H4 (cell line): ENCODE data around the gene CDC42EP2. TPM values are rescaled to one million over a fixed set of nuclear protein-coding genes. Genes with fewer than 3 reads are reported as not detected.

ENCODE experiments used
- DNase-seq: peaks from one replicate; pipeline ENCODE4 v3.0.0-alpha.2; 2015; ENCODE audit warnings: low spot score
- total RNA-seq: library from RNA; depleted of rRNA; stranded (reverse); fragments of >200 nt; shearing (Covaris generic); gene quantifications from 2 replicates; pipeline ENCODE4 v1.2.3, GENCODE V29; 2014; rRNA removed

Gene CDC42EP2, protein sequence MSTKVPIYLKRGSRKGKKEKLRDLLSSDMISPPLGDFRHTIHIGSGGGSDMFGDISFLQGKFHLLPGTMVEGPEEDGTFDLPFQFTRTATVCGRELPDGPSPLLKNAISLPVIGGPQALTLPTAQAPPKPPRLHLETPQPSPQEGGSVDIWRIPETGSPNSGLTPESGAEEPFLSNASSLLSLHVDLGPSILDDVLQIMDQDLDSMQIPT
- 1.9 and 2.5 TPM in 2 replicates for total RNA-seq

- peak; percentile 45 for DNase-seq
Measured at GRCh38 chr11:65314501-65315203, at the start of gene CDC42EP2. TSS of gene CDC42EP2 (plus strand) at chr11:65314866. CDS start at chr11:65320899, 6,033 bp downstream.

- DNase-seq, result no peak
Measured at GRCh38 chr11:65266210-65266609, 48.5 kb upstream of the CDC42EP2 start.

DNA sequence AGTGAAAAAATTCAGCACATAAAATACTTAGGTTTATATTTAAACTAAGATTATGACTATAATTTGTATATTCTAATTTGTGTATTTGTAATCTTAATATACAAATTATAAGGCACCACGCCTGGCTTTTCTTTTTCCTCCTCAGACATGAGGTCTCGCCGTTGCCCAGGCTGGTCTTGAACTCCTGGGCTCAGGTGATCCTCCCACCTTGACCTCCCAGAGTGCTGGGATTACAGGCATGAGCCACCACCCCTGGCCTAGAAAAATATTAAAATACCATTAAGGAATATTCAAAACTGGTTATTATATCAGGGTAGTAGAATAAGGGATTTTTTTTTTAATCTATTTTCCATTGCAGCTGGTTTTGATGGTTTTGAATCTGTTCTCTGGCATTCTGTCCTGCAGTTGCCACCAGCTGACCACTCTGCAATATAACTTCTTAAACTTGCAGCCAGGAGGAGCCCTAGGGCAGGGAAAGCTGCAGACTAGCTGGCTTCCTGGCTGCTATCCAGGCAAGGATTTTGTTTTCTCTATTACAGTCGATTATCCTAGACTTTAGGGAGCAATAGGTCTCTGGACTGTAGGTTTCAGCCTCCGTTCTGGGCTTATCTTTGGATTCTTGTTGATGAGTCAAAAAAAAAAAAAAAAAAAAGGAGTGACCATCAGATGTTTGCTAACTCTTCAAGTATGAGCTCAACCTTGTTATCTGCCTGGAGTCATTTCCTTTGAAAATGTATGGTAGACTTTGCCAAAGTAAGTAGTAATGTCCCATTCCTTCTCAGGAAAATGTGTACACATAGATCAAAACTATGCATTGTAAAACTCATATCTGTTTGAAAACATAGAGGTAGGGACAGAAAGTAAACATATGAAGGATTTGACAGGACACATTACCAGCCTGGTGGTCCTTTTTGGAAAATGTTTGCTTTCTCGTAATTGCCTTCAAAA is 39.7 kb upstream of the CDC42EP2 start:
- peak; percentile 63 for DNase-seq

DNA sequence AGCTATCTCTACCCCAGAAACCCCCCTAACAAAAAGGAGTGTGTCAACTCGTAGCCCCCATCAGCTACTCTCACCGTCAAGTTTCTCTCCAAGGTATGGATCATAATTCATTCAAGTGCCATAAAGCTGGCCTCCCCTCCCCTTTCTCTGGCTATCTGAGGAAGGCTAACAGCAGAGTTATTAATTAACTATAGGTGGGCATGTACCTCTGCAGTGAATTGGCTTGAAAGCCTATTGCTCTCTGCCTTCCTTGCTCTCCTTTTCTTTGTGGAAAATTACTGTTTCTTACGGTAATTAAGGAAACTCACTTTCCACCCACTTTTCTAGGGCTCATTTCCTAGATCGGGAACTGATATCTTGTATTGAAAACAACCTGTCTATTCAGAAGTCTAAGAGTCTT is 38.8 kb upstream of the CDC42EP2 start:
- DNase-seq, result no peak

DNA sequence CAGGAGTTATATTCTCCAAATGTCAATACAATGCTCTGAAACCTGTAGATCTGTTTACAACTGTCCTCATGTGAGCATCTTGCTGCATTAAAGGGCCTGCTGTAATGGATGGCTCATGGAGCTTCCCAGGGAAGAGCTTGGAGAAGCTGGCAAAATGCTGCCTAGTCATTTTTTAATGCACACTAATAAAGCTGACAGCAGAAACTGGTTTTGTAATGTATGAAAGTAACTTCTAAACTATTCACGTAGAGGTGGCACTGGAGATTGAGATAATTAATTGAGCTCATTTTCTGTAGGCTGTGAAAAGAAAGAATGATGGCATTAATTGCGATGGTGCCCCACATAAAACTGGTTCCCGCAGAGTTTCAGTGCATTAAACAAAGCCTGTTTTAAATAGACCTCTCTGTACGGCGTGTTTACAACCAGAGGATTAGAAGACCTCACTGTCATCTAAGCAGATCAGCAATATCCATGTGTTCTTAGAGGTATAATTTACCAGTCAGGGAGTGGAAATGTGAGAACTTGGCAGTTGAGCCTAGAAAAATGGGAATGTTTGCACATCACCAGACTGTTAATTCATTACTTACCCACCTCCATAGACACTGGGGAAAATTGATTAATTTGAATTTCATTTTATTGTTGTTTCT is 36.9 kb upstream of the CDC42EP2 start:
- no peak for DNase-seq

GRCh38 chr11:65278356-65278755 is 36.3 kb upstream of the CDC42EP2 start:
- no peak for DNase-seq

DNA sequence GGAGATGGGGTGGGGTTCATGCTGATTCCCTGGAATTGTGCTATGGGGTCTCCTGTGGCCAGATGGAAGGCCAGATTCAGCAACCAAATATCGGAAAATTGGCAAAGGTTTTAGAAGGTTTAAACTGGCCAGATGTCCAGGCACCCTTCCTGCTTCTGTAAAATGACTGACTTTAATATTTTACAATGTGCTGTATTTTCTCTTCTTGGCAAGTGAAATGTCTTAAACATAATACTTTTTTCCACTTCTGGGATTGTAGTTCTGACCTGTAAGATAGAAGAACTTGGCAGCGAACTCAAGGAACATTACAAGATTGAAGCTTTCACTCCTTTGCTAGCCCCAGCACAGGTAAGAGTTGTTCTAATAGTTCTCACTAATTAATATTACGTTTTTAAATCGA is 35.4 kb upstream of the CDC42EP2 start:
- no peak for DNase-seq

- DNase-seq, result peak; percentile 38
Measured at GRCh38 chr11:65279741-65280440, 34.8 kb upstream of the CDC42EP2 start.

DNA sequence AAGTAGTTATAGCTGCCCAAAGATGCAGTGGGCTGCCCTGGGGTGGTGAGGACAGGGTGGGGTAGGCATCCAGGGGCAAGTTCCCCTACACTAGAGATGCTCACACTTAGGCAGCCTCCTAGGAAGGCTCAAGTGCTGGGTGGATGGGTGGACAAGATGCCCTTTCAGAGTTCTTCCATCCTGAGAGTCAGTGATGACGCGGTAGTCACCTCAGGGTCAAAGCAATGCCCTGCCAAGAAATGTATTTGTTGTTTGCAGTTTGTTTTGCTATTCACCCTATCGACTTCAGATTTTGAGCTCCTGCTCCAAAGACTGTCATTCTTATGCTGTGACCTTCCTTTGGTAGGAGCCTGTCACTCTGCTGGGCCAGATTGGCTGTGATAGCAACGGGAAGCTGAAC is 34.0 kb upstream of the CDC42EP2 start:
- DNase-seq, result no peak

DNA sequence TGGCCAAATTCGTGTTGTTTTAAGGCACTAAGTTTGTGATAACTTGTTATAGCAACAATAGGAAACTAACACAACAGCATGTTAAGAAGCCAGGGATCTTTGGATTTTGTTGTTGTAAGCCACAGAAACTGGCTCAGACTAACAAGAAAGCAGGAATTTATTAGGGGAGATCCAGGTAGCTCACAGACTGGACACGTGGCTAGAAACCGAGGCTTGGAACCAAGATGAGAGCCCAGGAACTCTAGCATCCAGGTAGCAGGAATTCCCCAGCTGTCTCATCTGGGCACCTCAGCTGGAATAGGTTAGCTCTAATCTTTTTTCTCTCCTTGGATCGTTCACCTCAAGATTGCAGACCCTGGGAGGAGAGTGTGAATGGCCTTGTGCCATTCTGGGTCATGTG is 28.0 kb upstream of the CDC42EP2 start:
- no peak for DNase-seq

GRCh38 chr11:65287601-65288000 is 27.1 kb upstream of the CDC42EP2 start:
- no peak for DNase-seq

GRCh38 chr11:65288706-65289536 is 25.7 kb upstream of the CDC42EP2 start:
- no peak for DNase-seq

DNA sequence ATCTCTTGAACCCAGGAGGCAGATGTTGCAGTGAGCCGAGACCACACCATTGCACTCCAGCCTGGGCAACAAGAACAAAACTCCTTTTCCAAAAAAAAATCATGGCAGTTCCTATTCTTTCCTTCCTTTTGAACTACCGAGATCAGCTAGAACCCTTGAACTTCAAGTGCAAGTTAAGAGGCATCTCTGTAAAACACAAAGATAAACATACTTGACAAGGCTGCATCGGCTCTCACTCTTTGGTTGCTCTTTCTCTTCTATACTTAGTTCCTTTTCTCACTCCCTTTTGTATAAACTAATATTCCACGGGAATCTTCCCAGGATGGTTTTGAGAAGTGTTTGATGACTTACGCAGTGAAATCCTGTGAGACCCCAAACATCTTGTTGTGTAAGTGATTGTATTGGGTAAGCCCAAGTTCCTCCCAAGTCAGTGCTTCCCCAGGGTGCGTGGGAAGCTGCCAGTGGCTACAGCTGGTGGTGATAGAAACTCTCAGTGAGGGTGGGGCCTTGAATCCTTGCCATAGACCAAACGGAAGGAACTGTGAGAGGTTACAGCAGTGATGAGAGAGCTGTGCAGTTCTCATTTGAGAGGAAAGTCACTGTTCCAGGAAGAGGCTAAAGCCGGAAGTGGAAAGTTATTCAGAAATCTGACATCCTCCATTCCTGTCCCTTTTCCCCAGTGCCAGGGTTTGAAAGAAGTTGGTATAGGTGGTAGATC is 24.1 kb upstream of the CDC42EP2 start:
- DNase-seq, result peak; percentile 87

GRCh38 chr11:65291613-65292012 is 23.1 kb upstream of the CDC42EP2 start:
- peak; percentile 66 for DNase-seq

GRCh38 chr11:65292890-65293289 is 21.8 kb upstream of the CDC42EP2 start:
- DNase-seq, result no peak

- no peak for DNase-seq
Measured at GRCh38 chr11:65293909-65294381, 20.7 kb upstream of the CDC42EP2 start.

DNA sequence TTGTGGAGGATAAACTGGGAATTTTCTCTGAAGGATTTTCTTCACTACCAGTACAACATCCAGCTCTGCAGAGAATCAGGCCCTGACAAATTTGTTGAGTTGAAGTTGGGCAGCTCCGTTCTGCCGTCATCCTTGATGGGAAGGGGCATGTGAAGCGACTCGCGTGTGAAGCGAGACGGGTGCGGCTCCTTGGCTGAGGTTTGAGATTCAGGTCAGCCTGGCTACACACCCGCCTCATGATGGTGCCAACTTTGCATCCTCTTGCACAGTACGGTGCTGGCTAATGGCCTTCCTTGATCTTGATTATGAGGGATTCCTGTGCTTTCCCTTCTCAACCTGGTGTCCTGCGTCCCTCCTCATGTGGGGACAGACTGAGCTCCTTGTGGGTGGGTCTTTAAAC is 19.7 kb upstream of the CDC42EP2 start:
- no peak for DNase-seq

DNA sequence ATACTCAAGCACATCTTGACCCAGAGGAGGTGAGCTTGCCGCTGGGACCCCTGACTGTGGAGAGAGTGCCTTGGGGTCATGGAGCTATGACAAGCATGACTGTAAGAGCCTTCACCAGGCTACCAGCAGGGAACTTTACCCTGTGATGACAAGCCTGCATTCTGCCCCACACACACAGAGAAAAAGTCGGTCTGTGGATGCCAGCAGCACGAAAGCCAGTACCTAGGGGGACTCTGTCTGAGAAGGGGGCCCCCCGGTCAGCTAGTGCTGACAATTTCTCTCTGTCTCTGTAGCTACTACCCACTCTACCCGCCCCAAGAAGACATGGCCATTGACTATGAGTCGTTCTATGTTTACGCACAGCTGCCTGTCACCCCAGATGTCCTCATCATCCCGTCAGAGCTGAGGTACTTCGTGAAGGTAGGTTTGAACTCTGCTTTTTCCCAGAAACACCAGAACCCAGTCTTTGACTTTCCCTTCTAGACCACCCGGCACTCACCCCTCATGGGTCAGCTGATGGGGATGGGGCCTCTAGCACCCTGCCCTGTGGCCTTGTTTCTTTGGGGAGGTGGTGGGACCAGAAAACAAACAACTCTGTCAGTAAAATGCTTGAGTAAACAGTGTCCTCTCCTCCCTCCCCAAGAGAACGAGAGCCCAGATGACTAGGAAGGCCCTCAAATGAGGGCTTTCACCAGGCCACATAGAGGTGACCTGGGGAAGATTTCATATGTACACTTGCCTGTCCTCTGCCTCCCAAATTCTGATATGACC is 18.9 kb upstream of the CDC42EP2 start:
- no peak for DNase-seq
